ENCODE measurements around the gene HOXD1.

Gene HOXD1

DNA sequence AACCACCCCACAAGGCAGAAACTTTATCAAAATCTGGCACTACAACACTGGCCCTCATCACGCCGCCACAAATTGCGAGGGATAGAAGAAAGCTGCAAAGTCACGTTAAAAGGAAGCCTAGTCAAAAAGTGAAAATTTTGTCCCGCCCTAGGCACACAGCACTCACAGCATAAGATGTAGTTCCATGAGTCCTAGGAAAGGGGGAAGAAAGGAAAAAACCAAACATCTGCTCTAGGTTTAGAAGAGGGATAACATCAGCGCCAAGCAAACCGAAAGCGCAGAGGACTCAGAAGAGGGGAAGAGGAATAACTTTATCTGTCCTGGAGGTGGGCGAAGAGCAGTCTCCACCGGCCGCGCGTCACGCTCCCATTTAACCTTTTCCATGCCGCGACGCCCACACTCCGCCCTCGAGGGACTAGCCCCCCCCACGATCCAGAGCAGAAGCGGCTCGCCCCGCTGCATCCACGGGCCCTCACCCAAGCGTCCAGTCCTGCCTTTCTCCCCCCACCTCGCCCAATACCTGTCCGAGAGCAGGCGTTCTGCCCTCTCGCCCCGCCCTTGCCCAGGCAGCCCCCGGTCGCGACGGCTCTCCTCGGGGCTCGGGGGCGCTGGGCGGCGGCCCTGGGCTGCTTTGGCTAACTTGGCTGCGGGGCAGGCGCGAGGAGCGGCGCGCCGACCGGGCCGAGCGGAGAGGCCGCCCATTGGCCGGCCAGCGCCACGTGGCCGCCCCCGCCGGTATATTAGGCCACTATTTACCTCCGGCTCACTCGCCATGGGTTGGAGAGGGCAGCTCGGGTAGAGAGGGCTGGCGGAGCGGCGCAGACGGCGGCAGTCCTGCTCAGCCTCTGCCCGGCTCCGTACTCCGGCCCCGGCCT lies at the start of gene HOXD1:
Gene HOXD1 (plus strand): TSS at position 770 of the 875 bp plus-strand sequence. CDS start 134 bp downstream, outside the sequence.
- peak in 35 of 58 donors; percentile 6 to 77 (median 52) for DNase-seq

DNA sequence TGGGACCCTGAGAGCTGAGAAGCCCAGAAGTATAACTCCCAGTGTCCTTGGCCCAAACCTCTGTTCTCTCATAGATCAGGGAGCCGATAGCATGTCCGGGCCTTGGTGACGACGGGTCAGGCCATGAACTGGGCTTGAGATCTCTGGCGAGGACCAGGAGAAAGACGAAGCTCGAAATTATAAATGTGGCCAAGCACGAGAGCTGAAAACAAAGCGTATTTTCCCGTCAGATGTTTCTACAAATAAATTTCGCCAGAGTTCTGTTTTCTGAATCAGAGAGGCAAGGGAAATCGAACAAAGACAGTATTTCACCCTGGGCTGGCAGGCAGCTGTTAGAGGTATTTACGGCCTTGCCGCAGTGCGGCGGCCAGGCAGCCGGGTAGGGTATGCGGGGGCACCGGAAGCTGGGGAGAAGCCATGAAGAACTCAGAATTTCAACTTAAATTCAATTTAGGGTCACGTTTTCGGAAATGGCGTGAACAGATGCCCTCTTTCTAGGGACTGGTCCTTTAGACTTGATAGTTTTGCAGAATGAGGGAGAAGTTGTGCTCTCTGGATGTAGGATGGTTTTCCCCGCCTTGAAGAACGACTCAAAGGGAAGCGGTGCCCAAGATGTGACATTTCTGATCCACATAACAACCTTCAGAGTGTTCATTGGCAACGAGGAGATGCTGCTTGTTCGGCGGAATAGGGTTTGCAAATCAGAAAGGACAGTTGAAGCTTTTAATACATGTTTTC lies 49.4 kb upstream of the HOXD1 start:
- DNase-seq: no peak

DNA sequence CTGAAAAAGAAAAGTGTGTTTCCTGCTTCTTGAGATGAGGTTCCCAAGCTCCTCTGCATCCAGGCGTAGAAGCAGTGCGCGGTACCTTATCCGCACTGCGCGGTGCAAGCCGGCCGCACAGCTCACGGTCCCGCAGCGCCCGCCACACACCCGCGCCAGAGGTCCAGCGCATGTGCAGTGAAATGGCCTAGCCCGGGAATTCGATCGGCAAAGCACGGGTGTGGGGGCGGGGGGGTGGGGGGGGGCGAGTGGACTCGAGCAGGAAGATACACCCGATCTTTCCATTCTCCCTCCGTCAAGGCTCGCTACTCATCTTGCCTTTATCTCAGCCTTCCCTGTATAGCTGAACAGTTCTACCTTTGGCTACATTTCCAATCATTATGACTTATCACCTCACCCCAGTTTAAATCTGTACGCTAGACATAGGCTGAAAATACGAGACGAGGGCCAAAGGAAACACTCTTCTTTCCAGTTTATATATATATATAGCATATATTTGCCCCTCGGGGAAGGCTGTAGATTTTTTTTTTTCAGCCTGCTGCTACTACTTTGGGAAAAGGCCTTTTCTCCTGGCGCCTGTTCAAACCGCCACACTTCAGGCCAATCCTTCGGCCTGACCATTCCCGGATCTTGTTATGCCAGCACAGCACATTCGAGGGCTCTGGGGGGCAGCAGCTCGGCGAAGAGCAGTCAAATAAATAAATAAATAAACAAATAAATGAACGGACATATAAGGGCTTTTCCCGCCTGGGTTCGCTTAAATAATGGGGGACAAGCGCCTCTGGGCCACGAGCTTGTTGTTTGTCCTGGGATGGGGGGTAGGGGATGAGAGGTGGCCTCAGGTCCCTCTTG lies 48.6 kb upstream of the HOXD1 start:
- no peak for DNase-seq

DNA sequence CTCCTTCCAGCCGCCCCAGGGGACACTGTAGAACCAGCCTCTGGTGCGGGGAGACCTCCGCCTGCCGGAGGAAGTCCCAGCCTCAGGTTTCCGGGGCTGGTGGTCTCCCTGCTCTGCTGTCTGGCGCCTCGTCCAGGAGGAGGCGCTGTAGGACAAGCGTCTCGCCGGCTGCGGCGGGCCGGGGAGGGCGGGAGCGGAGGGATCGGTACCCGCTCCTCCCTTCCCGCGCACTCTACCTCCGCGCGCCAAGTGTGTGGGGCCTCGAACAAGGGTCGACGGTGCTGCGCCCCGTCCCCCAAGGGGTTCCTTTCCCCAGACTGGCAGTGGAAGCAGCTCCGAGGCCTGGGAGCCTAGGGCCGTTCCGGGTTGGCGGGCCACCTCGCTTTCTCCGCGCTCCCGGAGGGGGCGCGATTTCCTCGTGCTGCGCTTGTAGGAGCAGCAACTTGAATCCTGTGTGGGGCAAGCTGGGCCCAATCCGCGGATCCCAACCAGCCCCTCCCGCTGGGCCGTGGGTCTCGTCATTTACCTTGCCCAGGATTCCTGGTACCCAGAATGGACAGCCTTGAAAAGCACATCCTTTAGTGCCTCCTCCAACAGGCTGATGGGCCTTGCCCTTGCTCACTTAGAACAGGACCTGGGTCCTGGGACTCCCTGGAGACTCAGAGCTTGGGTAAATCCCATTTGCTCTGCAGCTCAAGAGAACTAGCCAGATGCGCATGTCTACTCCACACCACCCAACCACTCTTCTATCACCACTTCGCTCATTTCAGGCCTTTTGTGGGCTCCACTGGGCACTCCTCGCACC lies 47.8 kb upstream of the HOXD1 start:
- peak in 55 of 58 donors; percentile 6 to 81 (median 53) for DNase-seq

DNA sequence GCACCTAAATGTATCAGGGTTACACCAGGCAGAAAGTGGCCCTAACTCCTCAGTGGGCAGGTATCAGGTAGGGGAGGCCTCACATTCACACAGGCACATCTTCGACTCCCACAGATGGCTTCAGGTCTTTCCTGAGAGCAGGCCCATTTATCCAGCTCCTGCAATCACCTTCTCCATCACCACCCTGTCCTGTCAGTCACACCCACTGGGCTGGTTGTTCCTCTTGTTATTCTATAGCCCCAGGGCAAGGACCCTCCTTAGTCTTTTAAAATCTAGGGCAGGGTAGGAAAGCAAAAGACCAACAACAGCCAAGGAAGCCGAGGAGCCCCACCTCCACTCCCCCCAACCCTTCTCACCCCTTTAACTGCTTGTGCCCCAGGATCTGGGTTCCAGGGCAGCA lies 46.2 kb upstream of the HOXD1 start:
- no peak for DNase-seq

DNA sequence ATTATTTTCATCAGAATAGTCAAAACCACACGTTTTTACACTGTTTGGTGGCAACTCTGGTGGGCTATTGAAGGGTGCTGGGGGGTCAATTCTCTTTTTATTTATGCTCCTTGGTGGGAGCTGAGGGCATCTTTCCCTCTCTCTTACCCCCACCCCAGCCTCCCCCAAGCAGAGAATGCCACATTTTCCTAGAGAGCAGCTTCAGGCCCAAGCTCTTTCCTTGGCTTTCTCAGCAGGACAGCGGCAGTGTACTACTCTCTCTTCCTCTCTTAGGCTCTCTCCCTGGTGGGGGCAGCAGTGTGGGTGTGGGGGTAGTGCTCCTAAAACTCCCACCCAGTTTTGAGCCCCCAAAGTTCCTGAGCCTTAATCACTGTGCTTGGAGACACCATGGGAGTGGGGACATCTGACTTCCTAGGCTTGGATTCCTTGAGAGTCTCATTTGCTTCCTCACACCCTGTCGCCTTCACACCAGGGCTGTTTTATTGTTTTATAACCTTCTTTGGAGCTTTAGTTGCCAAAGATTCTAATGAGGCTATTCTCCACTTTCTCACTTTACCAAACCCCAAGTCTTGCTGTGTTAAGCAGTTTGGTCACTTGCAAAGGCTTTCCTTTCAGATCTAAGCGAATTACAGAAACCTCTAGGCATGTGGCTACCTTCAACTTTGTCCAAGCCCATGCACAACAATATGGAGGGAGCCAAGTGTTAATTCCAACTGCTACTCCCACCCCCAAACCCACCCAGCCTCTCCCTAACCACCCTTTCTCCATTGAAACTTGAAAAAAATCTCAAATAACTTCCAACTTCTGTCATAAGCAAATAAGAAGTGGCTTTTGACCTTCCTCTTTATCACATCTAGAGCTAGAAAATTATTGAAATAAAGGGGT lies 43.1 kb upstream of the HOXD1 start:
- DNase-seq: no peak

DNA sequence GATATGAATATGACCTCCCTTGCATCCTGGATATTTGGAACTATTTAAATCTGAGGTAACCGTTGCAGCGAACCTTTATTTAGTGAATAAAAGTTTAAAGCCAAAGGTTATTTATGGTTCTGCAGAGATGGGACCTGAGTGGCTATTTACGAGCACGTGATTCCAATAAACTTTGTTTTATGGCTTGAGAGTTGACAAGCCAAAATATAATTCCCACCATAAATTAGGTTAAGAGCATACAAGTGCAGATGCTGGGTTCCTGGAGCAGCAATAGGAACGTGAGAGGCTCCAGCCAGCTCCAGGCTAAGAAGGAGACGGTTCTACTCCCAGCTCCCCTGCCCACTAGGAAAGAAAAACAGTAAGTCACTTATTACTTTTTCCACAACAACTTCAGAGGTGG lies 42.4 kb upstream of the HOXD1 start:
- no peak for DNase-seq

DNA sequence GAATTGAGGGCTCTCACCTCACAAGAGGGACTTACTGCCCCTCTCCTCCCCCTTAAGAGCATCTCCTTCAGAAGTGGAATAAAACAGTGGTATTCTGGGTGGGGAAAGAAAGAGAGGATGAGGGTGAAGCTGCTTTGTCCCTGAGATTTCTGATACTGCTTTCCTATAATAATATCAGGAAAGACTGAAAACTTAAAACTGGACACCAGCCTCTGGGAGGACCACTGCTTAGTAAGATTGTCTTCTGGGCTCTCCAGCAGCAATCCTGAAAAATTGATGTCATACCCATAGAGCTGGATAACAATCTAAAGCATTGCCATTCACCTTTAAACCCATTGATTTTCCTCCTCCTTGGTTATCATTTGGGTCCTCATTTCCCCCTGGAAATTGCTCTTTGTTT lies 41.8 kb upstream of the HOXD1 start:
- DNase-seq: no peak

DNA sequence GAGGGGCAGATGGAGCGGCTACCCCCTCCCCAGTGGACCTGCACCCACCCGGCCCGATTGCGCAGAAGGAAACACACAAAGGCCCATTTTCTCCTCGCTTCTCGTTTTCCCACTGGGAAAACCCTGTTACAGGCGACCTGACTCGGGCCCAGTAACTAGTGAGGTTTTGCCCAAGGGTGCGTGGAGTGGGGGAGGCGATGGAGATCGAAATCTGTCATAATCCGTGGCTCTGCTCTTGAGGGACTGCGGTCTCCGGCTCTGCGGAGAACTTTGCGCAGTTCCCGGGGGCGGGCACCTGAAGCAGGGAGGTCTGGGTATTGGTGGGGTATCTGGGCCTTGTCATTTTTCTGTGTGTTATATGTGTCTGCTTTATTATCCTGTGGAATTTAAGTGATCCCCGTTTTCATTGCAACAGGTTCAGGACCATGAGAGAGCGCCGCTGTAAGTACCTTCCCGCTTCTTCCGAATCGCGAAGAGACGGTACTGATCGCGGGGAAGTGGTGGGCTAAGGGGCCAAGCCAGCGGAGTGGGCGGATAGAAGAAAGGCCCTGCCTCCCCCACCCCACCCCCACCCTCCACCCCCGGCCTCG lies 41.2 kb upstream of the HOXD1 start:
- no peak for DNase-seq

DNA sequence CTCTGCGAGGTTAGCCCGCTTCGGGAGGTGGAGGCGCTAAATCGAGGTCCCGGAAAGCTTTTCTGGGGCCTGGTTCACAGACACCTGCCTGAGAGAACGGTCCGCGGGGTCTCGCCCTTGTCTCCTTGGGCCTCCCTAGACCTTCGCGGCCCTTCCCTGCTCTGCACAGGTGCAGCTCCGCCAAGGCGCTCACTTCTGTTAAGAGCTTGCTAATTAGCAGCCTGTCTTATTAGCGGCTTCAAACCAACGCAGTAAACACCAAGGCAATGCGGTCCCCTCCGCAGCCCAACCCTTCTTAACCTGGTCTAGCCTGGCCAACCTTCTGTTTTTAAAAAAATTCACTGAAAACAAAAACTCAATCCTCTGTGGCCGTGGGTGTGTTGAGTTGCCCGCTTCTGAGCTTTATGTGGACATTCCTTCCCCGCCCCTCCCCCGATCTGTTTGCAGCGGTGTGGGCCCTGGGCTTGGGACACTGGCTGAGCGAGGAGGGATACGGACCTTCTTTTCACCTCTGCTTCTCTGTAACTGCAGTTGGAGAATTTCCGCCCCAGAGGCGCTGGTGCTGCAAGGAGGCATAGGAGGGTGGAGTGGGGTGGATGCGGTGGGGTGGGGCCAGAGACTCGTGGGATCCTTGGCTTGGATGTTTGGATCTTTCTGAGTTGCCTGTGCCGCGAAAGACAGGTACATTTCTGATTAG lies 40.5 kb upstream of the HOXD1 start:
- DNase-seq: no peak

DNA sequence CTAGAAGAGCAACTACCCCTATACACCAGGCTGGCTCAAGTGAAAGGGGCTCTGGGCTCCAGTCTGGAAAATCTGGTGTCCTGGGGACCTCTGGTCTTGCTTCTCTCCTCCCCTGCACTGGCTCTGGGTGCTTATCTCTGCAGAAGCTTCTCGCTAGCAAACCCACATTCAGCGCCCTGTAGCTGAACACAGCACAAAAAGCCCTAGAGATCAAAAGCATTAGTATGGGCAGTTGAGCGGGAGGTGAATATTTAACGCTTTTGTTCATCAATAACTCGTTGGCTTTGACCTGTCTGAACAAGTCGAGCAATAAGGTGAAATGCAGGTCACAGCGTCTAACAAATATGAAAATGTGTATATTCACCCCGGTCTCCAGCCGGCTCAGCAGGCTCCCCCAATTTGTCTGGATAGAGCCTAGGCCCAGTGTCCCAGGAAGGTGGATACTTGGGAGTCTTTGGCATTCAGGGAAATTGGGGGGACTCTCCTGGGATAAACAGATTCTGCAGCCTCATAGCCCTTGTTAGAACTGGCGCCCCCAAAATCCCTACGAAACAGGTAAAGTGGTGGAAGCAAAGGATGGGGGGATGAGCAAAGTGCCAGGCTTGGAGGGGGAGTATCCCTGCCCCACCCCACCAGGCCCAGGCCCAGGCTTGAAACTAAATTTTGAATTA lies 39.6 kb upstream of the HOXD1 start:
- no peak for DNase-seq

DNA sequence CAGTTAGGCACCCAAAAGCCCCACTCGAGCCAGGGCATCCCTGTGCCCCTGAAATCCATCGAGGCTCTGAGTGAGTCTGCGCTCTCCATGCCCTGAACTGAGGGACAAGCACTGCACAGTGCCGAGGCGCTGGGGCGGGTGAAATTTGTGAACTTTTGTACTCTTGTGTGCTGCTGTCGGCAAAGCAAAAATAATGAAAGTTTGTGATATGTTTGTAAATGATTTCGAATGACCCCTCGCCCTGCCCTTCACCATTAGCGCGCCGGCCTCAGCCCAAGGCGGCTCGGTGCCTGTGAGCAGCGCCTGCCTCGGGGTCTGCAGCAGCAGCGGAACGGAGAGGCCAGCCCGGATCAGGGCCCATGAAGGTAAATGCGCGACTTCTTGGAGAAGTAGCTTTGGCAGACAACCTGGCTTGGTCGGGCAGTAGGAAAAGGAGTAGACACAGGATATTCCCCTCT lies 39.0 kb upstream of the HOXD1 start:
- no peak for DNase-seq

DNA sequence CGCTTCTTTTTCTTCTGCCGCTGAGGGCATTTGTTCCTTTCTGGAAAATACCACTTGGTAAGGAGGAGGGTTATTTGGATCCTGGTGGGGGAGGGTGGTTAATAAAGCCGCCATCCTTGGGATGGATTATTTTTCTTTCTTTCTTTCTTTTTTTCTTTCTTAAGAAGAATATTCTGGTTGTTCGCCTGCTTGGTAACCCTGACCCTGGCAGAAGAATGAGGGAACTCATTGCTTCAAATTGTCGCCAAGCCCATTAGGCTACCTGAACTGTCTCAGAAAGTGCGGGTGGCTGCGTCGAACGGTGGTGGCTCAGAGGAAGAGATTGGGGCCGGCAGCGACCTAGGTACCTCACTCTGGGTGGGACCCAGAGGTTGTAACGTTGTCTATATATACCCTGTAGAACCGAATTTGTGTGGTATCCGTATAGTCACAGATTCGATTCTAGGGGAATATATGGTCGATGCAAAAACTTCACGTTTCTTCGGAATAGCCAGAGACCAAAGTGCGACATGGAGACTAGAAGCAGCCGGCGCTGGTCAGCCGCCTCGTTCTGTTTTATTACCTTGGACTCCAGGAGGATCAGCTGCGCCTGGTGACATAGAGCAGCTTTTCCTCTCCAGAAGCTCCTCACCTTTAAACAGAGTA lies 38.4 kb upstream of the HOXD1 start:
- no peak for DNase-seq

DNA sequence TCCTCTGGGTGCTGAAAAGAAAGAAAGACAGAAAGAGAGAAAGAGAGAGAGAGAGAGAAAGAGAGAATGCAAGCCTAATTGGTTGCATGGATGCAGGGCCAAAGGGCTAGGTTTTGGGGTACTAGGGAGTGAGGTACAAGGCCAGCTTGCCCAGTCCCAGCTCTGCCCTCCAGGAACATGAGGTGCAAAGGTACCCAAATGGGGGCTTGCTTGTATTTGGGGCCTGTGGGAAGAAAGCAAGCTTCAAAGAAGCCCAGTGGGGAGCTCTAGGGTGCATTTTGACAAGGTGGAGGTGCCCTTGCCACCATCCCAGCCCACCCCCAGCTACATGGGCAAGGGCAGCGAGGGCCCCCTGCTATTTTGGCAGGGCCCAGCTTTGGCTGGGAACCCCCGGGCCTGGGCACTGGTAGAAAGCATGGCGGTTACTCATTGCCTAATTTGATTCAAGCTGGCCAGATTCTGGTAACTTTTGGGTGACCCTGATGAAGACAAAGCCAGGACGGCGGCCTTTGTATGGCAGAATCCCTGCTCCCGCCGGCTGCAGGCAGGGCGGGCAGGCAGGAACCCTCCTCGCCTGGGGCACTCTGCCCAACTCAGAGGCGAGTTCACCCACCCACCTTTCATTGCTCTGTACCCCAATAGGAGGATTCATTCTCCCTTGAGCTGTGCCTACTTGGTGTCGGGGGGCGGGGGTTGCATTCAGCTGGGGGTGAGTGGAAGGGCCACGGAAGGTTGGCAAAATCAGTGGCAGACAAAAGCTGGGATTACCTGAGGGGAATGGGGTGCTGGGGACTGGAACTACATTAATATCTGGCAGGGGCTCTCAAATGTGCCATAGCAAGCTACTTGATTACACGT lies 37.7 kb upstream of the HOXD1 start:
- DNase-seq: no peak

DNA sequence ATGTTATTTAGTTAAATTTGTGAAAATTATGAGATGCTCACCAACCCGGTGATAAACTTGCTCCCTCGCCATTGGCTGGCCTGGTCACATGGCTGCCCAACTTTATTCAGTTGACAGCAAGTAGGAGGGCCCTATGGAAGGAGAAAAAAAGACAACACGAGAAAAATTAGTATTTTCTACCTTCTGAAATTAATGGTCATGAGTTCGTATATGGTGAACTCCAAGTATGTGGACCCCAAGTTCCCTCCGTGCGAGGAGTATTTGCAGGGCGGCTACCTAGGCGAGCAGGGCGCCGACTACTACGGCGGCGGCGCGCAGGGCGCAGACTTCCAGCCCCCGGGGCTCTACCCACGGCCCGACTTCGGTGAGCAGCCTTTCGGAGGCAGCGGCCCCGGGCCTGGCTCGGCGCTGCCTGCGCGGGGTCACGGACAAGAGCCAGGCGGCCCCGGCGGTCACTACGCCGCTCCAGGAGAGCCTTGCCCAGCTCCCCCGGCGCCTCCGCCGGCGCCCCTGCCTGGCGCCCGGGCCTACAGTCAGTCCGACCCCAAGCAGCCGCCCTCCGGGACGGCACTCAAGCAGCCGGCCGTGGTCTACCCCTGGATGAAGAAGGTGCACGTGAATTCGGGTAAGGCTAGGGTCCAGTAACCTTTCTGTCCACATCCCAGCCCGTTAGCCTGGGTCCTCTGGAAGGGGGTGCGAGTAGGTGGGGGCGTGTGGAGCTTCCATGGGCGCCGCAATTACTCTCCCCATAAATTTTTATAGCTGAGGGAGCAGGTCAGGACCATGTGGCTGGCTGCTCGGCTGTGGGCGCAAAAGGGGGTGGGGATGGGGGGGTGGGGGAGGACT lies 36.8 kb upstream of the HOXD1 start, which contains the start of gene HOXD4:
Gene HOXD4 (plus strand): TSS at position 109 of the 846 bp plus-strand sequence. CDS start 84 bp downstream, at position 193.
- DNase-seq: no peak

All from anterior cingulate cortex (tissue), 58 donors.